CD14-positive monocyte (primary cell): Measurements from ENCODE around the gene ST8SIA6. TPM values are rescaled to one million over a fixed set of nuclear protein-coding genes. Genes with fewer than 3 reads are reported as not detected.

Source experiments
- DNase-seq, 3 donors: peaks; one replicate each; pipeline ENCODE4 v3.0.0-alpha.2; 2011 to 2022
- H2AFZ ChIP-seq: 2 replicates; pipeline ENCODE4 v1.6.0; 2012; ENCODE audit warnings: mild to moderate bottlenecking, low read depth, low read length, inconsistent platforms; ENCODE audit not compliant: insufficient read depth, poor library complexity, severe bottlenecking
- H3K27ac ChIP-seq, 2 donors: 1 replicate in 1 of 2; 2 replicates in 1 of 2; pipeline ENCODE4 v1.5.1; 2012 to 2013; ENCODE audit warnings: low read length in 2 of 2, control low read depth in 1 of 2, inconsistent platforms in 1 of 2, low read depth in 1 of 2, mild to moderate bottlenecking in 1 of 2
- H3K27me3 ChIP-seq, 2 donors: one replicate each; pipeline versions ENCODE4 v1.6.0 to v1.6.1; 2011 to 2013; ENCODE audit warnings: low read length in 2 of 2; ENCODE audit not compliant: control insufficient read depth in 2 of 2, insufficient read depth in 2 of 2
- H3K36me3 ChIP-seq, 2 donors: replicated peaks in 1 of 2; 1 replicate in 1 of 2; 2 replicates in 1 of 2; pipeline versions ENCODE4 v1.5.1 to v1.6.1; 2012 to 2013; ENCODE audit warnings: low read length in 2 of 2, control low read depth in 1 of 2, inconsistent platforms in 1 of 2, mild to moderate bottlenecking in 1 of 2; ENCODE audit not compliant: insufficient read depth in 2 of 2, control insufficient read depth in 1 of 2
- H3K4me1 ChIP-seq, 2 donors: 1 replicate in 1 of 2; 2 replicates in 1 of 2; pipeline versions ENCODE4 v1.5.1 to v1.6.1; 2012 to 2013; ENCODE audit warnings: low read length in 2 of 2, control low read depth in 1 of 2, inconsistent platforms in 1 of 2, mild to moderate bottlenecking in 1 of 2, moderate library complexity in 1 of 2; ENCODE audit not compliant: insufficient read depth in 2 of 2, control insufficient read depth in 1 of 2
- H3K4me2 ChIP-seq: replicated peaks from 2 replicates; pipeline ENCODE3; 2012; ENCODE audit warnings: low read length, moderate library complexity, mild to moderate bottlenecking; ENCODE audit not compliant: poor library complexity, severe bottlenecking; ENCODE audit errors: extremely low read depth
- H3K4me3 ChIP-seq, 3 experiments: fragments of 200-600 bp in 1 of 3; sonication (generic) in 1 of 3; replicated peaks in 1 of 3; 1 replicate in 2 of 3; 2 replicates in 1 of 3; pipeline ENCODE4 v1.5.1; 2011 to 2013; ENCODE audit warnings: low read length in 3 of 3, mild to moderate bottlenecking in 3 of 3, control low read depth in 2 of 3, low read depth in 2 of 3, inconsistent platforms in 1 of 3, moderate library complexity in 1 of 3
- H3K79me2 ChIP-seq: 2 replicates; pipeline ENCODE4 v1.6.0; 2012; ENCODE audit warnings: mild to moderate bottlenecking, control low read depth, inconsistent platforms, low read length, moderate library complexity; ENCODE audit not compliant: insufficient read depth
- H3K9ac ChIP-seq: 2 replicates; pipeline ENCODE4 v1.6.0; 2017; ENCODE audit warnings: low read length, mild to moderate bottlenecking; ENCODE audit not compliant: insufficient read depth, poor library complexity, severe bottlenecking
- H3K9me3 ChIP-seq, 2 donors: replicated peaks in 1 of 2; 1 replicate in 1 of 2; 2 replicates in 1 of 2; pipeline versions ENCODE4 v1.5.1 to v1.6.1; 2012 to 2013; ENCODE audit warnings: low read length in 2 of 2, control low read depth in 1 of 2; ENCODE audit not compliant: control insufficient read depth in 1 of 2, insufficient read depth in 1 of 2
- H4K20me1 ChIP-seq: 2 replicates; pipeline ENCODE4 v1.6.0; 2012; ENCODE audit warnings: mild to moderate bottlenecking, low read length, control low read depth, moderate library complexity; ENCODE audit not compliant: insufficient read depth
- H3K27ac Mint-ChIP-seq, 7 donors: one replicate each; pipeline ENCODE4 v1.8.0; 2020; ENCODE audit warnings: mild to moderate bottlenecking in 7 of 7, mixed read lengths in 7 of 7, moderate library complexity in 6 of 7, inconsistent platforms in 2 of 7
- H3K27me3 Mint-ChIP-seq, 3 donors: one replicate each; pipeline ENCODE4 v1.8.0; 2021 to 2022; ENCODE audit warnings: low read depth in 3 of 3, mild to moderate bottlenecking in 3 of 3, mixed read lengths in 3 of 3, moderate library complexity in 3 of 3, inconsistent platforms in 1 of 3
- H3K36me3 Mint-ChIP-seq, 2 donors: one replicate each; pipeline ENCODE4 v1.8.0; 2020; ENCODE audit warnings: mixed read lengths in 2 of 2, inconsistent platforms in 1 of 2, mild to moderate bottlenecking in 1 of 2
- H3K4me1 Mint-ChIP-seq: one replicate; pipeline ENCODE4 v1.8.0; 2020; ENCODE audit warnings: mild to moderate bottlenecking, mixed read lengths
- H3K4me3 Mint-ChIP-seq, 2 donors: one replicate each; pipeline ENCODE4 v1.8.0; 2020; ENCODE audit warnings: mild to moderate bottlenecking in 2 of 2, mixed read lengths in 2 of 2, moderate library complexity in 1 of 2
- H3K9me3 Mint-ChIP-seq, 7 donors: one replicate each; pipeline ENCODE4 v1.8.0; 2020 to 2022; ENCODE audit warnings: mixed read lengths in 7 of 7, mild to moderate bottlenecking in 6 of 7, moderate library complexity in 6 of 7, inconsistent platforms in 2 of 7
- WGBS: methylation state at CpG from one replicate; pipeline ENCODE4 v1.1.5; 2013; ENCODE audit warnings: missing lambda C conversion rate; ENCODE audit not compliant: insufficient coverage; 5-methylcytosine and 5-hydroxymethylcytosine counted together
- intact Hi-C, 2 donors: fragments of 100-400 bp; cut with micrococcal nuclease; formaldehyde crosslinking; loops; one replicate each; pipeline versions ENCODE4 v1.15.0 to v1.15.1; 2023
- polyA plus RNA-seq, 3 donors: library from polyadenylated mRNA; depleted of rRNA in 1 of 3; unstranded in 2 of 3; stranded (reverse) in 1 of 3; fragments of 300-500 nt in 2 of 3; fragments of >200 nt in 1 of 3; fragmentation: Illumina TruSeq in 2 of 3; gene quantifications; 1 replicate in 2 of 3; 2 replicates in 1 of 3; pipeline ENCODE4 v1.2.3, GENCODE V29; 2012 to 2021
- TF ChIP-seq, protein P1 (sequence below): fragments of 200-600 bp; IDR thresholded peaks from one replicate; pipeline ENCODE4 v1.8.0; 2022; ENCODE audit warnings: antibody characterized with exemption, mild to moderate bottlenecking

Gene ST8SIA6
- polyA plus RNA-seq, 3 donors, result 0.11 TPM; not detected in 2

DNA sequence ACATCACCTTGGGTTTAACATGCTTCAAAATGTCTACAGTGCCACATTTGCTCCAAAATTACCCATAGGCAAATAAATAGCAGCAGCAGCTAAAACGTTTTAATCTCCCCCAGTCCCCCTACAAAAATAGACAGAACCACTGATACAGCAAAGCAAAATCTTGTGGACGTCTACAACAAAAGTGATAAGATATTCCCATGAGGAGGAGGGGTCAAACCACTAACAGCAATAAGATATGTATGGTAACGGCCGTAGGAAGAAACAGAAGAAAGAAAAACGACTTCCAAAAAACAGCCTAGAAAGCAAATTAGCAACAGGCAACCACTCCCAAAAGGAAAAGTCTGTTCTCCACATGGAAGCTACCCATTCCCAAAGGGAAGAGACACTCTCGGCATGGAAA is 34.5 kb upstream of the ST8SIA6 start:
- Histone ChIP-seq H2AFZ (no peak overlapping the region), H3K4me1 (no peaks in the 10 kb centered on the region), H3K9me3 (no peaks in the 10 kb centered on the region), H3K4me2 (no peak overlapping the region), H3K27ac (no peak overlapping the region), H3K9ac (no peak overlapping the region), H3K36me3 (no peaks in the 10 kb centered on the region), H4K20me1 (no peaks in the 10 kb centered on the region), H3K4me3 (no peak overlapping the region), H3K27me3 (no peaks in the 10 kb centered on the region), H3K79me2 (no peaks in the 10 kb centered on the region)
- no peak for DNase-seq
- H3K9me3 Mint-ChIP-seq, result peaks cover 0 to 5% (median 1%) of the 10 kb centered on the region in 7 donors
- H3K4me1 Mint-ChIP-seq, result peaks cover 7% of the 10 kb centered on the region
- no CpG with 5 or more reads among the region's 6 CpGs for WGBS
- no peak overlapping the region for H3K4me3 Mint-ChIP-seq
- H3K36me3 Mint-ChIP-seq, result no peaks in the 10 kb centered on the region
- H3K27me3 Mint-ChIP-seq, result no peaks in the 10 kb centered on the region
- intact Hi-C loops, result no loop called here
- TF ChIP-seq, protein P1, sequence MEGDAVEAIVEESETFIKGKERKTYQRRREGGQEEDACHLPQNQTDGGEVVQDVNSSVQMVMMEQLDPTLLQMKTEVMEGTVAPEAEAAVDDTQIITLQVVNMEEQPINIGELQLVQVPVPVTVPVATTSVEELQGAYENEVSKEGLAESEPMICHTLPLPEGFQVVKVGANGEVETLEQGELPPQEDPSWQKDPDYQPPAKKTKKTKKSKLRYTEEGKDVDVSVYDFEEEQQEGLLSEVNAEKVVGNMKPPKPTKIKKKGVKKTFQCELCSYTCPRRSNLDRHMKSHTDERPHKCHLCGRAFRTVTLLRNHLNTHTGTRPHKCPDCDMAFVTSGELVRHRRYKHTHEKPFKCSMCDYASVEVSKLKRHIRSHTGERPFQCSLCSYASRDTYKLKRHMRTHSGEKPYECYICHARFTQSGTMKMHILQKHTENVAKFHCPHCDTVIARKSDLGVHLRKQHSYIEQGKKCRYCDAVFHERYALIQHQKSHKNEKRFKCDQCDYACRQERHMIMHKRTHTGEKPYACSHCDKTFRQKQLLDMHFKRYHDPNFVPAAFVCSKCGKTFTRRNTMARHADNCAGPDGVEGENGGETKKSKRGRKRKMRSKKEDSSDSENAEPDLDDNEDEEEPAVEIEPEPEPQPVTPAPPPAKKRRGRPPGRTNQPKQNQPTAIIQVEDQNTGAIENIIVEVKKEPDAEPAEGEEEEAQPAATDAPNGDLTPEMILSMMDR, result no peak
- H3K27ac Mint-ChIP-seq, result no peak overlapping the region

DNA sequence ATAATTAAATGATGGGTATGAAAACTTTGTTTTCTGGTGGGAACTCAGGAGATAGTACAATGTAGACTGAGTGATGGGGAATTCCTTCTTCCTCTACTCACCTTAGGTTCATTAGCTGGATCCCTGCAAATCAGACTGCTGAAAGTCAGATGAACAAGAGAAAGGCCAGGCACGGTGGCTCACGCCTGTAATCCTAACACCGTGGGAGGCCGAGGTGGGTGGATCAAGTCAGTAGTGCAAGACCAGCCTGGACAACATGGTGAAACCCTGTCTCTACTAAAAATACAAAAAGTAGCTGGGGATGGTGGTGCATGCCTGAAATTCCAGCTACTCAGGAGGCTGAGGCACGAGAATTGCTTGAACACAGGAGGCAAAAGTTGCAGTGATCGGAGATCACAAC is 28.7 kb upstream of the ST8SIA6 start:
- intact Hi-C loops, result no loop called here
- Mint-ChIP-seq H3K9me3 (peaks cover 0 to 14% (median 7%) of the 10 kb centered on the region in 7 donors), H3K27ac (no peak overlapping the region), H3K4me1 (peaks cover 12% of the 10 kb centered on the region), H3K4me3 (no peak overlapping the region), H3K36me3 (no peaks in the 10 kb centered on the region), H3K27me3 (no peaks in the 10 kb centered on the region)
- Histone ChIP-seq H3K9ac (no peak overlapping the region), H3K4me3 (no peak overlapping the region), H3K4me2 (no peak overlapping the region), H3K79me2 (no peaks in the 10 kb centered on the region), H3K36me3 (no peaks in the 10 kb centered on the region), H3K27ac (no peak overlapping the region), H2AFZ (no peak overlapping the region), H3K27me3 (no peaks in the 10 kb centered on the region), H3K9me3 (peaks cover 5 to 6% of the 10 kb centered on the region in 2 donors), H4K20me1 (no peaks in the 10 kb centered on the region), H3K4me1 (no peaks in the 10 kb centered on the region)
- no CpG with 5 or more reads among the region's 6 CpGs for WGBS
- TF ChIP-seq, protein P1, result no peak
- DNase-seq, result no peak
